ENCODE data around the gene GINS2.

The GINS2 gene

DNA sequence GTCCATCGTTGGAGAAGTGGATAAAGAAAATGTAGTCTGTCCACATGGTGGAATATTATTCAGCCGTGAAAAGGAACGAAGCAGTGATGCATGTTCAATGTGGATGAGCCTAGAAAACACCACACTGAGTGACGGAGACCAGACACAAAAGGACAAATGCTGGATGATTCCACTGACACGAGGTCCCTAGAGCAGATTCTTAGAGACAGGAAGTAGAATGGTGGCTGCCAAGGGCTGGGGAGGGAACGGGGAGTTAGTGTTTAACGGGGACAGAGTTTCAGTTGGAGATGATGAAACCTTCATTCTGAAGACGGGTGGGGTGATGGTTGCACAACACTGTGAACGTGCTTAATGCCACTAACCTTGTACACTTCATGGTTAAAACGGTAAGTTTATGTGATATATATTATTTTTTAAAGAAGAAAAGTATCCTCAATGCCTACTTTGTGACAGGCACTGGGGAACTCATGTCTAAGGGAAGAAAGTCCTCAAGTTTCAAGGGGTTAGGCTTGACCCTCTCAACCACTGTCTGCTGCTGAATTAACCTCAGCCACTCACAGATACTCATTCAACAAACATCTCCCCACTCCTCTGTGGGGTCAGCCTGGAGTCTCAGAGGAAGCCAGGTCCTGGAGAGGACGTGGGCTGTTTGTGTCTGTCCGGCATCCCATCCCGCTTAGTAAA, 44.5 kb upstream of the GINS2 start:
- TF ChIP-seq, protein P1, sequence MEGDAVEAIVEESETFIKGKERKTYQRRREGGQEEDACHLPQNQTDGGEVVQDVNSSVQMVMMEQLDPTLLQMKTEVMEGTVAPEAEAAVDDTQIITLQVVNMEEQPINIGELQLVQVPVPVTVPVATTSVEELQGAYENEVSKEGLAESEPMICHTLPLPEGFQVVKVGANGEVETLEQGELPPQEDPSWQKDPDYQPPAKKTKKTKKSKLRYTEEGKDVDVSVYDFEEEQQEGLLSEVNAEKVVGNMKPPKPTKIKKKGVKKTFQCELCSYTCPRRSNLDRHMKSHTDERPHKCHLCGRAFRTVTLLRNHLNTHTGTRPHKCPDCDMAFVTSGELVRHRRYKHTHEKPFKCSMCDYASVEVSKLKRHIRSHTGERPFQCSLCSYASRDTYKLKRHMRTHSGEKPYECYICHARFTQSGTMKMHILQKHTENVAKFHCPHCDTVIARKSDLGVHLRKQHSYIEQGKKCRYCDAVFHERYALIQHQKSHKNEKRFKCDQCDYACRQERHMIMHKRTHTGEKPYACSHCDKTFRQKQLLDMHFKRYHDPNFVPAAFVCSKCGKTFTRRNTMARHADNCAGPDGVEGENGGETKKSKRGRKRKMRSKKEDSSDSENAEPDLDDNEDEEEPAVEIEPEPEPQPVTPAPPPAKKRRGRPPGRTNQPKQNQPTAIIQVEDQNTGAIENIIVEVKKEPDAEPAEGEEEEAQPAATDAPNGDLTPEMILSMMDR (IDR thresholded peaks at IDR 0.05; ENCODE audit: low read depth, low read length, missing control alignments) = no peak
- no peak overlapping the region for H3K4me3 ChIP-seq (ENCODE audit: low read depth, low read length)
- no peak for DNase-seq (ENCODE audit: low read depth)

DNA sequence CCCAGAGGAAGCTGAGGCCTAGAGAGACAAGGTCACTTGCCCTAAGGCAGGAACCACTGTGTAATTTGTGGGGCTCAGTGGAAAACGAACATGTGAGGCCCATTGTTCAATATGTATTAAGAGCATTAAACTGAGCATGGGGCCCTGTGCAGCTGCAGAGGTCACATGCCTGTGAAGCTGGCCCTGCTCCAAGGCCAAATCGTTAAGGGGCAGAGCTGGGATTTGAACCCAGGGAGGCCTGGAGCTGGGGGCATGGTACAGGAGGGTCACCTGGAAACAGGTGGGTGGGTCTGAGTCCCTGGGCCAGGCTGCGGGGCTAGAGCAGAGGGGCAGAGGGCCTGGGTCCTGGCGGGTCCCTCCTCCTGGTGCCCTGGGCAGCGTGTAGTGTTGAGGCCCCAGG, 42.4 kb upstream of the GINS2 start:
- no peak for DNase-seq (ENCODE audit: low read depth)
- no peak overlapping the region for H3K4me3 ChIP-seq (ENCODE audit: low read depth, low read length)
- TF ChIP-seq, protein P1 (IDR thresholded peaks at IDR 0.05; ENCODE audit: low read depth, low read length, missing control alignments) = no peak

DNA sequence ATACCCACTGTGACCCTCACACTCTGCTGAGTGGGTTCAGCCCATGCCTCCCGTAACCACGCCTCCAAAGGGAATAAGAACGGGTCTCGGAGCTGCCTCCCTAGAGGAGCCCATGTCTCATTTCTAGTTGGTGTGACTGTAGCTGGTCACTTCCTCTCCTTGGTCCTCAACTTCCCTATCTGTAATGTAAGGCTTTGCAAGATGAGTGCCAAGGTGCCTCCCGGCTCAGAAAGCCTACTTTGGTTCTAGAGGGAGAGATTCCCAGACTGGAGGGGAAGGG, 41.4 kb upstream of the GINS2 start:
- H3K4me3 ChIP-seq (ENCODE audit: low read depth, low read length) = no peak overlapping the region
- no peak for DNase-seq (ENCODE audit: low read depth)
- TF ChIP-seq, protein P1 (IDR thresholded peaks at IDR 0.05; ENCODE audit: low read depth, low read length, missing control alignments) = no peak

DNA sequence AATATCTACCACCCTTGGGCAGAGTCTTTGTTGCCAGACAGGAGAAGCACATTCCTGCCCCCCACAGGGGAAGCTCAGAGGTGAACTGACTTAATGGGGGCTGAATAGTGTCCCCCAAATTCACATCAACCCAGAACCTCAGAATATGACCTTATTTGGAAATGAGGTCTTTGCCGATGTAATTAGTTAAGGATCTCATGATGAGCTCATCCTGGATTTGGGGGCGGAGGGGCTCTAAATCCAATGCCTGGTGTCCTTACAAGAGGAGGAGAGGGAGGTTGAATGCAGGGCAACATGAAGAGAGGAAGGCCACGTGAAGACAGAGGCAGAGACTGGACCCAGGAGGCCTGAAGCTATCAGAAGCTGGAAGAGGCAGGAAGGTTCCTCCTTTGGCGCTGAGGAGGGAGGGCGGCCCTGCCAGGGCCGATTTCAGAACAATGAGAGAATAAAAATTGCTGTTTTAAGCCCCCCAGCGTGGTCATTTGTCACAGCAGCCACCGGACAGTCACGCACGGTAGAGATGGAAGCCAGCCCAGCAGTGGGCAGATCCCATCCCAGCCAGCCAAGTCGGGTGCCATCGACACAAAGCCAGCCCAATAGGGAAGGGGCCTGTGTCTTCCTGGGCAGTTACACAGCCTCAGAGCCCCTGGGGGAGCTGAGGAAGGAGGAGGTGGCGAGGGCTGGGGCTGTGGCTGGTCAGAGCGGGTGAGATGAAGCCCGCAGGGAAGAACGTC, 40.9 kb upstream of the GINS2 start:
- TF ChIP-seq, protein P1 (IDR thresholded peaks at IDR 0.05; ENCODE audit: low read depth, low read length, missing control alignments) = no peak
- no peak overlapping the region for H3K4me3 ChIP-seq (ENCODE audit: low read depth, low read length)
- DNase-seq (ENCODE audit: low read depth) = no peak

DNA sequence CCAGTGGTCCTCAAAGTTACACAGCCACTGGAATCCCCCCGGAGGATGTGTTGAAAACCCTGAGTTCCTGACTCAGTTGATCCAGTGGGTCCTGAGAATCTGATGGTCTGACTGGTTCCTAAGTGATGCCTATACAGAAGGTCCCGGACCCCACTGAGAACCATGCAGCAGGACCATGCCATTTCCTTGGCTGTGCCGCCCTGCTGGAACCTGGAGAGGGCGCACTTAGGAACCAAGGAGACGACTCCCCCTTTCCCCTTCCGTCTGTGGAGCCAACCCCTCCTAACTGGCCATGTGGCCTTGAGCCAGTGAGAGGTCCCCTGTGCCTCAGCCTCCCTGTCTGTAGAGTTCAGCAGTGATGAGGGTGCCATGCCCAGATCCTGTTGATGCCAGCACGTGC, 40.1 kb upstream of the GINS2 start:
- TF ChIP-seq, protein P1 (IDR thresholded peaks at IDR 0.05; ENCODE audit: low read depth, low read length, missing control alignments) = peak; percentile 46
- DNase-seq (ENCODE audit: low read depth) = no peak
- H3K4me3 ChIP-seq (ENCODE audit: low read depth, low read length) = no peak overlapping the region

DNA sequence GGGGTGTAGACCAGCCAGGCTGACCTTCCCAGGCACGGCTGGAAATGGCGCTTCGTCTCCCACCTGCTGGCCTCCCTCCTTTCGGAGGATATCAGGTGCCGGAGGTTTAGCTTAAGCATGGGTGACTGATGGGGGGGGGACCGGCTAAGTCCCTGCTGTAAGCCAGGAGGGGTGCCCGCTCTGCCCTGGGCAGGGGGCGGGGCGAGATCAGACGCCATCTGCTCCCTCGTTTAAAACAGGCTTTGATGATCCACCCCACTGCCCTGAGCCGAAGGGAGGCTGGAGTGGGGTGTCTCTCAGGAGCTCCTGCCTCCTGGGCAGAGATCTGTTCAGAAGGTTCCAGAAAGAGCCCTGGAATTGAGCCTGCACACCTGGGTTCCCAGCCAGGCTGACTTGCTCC, 36.2 kb upstream of the GINS2 start:
- H3K4me3 ChIP-seq (ENCODE audit: low read depth, low read length) = no peak overlapping the region
- TF ChIP-seq, protein P1 (IDR thresholded peaks at IDR 0.05; ENCODE audit: low read depth, low read length, missing control alignments) = no peak
- DNase-seq (ENCODE audit: low read depth) = no peak

Measured in GM12864 (cell line).